ENCODE results near the gene SLC35G2.

GRCh38 chr3:136885357-136886213 lies 66.7 kb downstream of the SLC35G2 start:
- TF ChIP-seq EGR1 (IDR thresholded peaks at IDR 0.05) (no peak), YY1 (IDR thresholded peaks at IDR 0.05; ENCODE audit: low read depth) (no peak), REST (IDR thresholded peaks at IDR 0.05; ENCODE audit: low read depth) (no peak), TCF12 (IDR thresholded peaks at IDR 0.05; ENCODE audit: low read depth) (no peak), RAD21 (IDR thresholded peaks at IDR 0.05; ENCODE audit: low read depth) (no peak), TAF1 (IDR thresholded peaks at IDR 0.05; ENCODE audit: low read depth) (no peak), FOXM1 (IDR thresholded peaks at IDR 0.05; ENCODE audit: borderline replicate concordance, low read depth) (no peak), CREB1 (IDR thresholded peaks at IDR 0.05; ENCODE audit: low read depth) (no peak), CEBPB (IDR thresholded peaks at IDR 0.05) (no peak)

Data from Ishikawa (cell line).